Osteoblast (primary cell): Measurements from ENCODE around the gene CARMIL1. TPM values are rescaled to one million over a fixed set of nuclear protein-coding genes. Genes with fewer than 3 reads are reported as not detected.
A peak's percentile ranks its signal among the peaks of the same experiment; 100 is the strongest.

Experiments used
- DNase-seq: peaks from one replicate; pipeline ENCODE4 v3.0.0; 2011; ENCODE audit warnings: low spot score, mixed read lengths; ENCODE audit not compliant: insufficient read length; ENCODE audit errors: missing footprints
- H2AFZ ChIP-seq: 2 replicates; pipeline ENCODE4 v1.6.0; 2011; ENCODE audit warnings: mild to moderate bottlenecking, low read length
- H3K27ac ChIP-seq: 2 replicates; pipeline ENCODE4 v1.5.1; 2011; ENCODE audit warnings: mild to moderate bottlenecking, low read depth, low read length, moderate library complexity
- H3K27me3 ChIP-seq: 2 replicates; pipeline ENCODE4 v1.6.0; 2012; ENCODE audit warnings: mild to moderate bottlenecking, control low read depth, inconsistent platforms, low read length, moderate library complexity; ENCODE audit not compliant: insufficient read depth
- H3K36me3 ChIP-seq: 2 replicates; pipeline ENCODE4 v1.5.1; 2011; ENCODE audit warnings: mild to moderate bottlenecking, low read length, control low read depth, moderate library complexity; ENCODE audit not compliant: insufficient read depth
- H3K4me1 ChIP-seq: 2 replicates; pipeline ENCODE4 v1.5.1; 2011; ENCODE audit warnings: mild to moderate bottlenecking, low read length, control low read depth, moderate library complexity; ENCODE audit not compliant: insufficient read depth
- H3K4me2 ChIP-seq: 2 replicates; pipeline ENCODE4 v1.6.0; 2011; ENCODE audit warnings: mild to moderate bottlenecking, low read length; ENCODE audit not compliant: insufficient read depth
- H3K4me3 ChIP-seq: fragments of 200-600 bp; sonication (generic); 3 replicates; pipeline ENCODE4 v1.5.1; 2012; ENCODE audit warnings: mild to moderate bottlenecking, low read length, inconsistent platforms; ENCODE audit not compliant: insufficient read depth
- H3K79me2 ChIP-seq: 2 replicates; pipeline ENCODE4 v1.6.0; 2012; ENCODE audit warnings: mild to moderate bottlenecking, low read length, control low read depth, inconsistent platforms; ENCODE audit not compliant: insufficient read depth
- H3K9me3 ChIP-seq: 2 replicates; pipeline ENCODE4 v1.5.1; 2011; ENCODE audit warnings: low read depth, low read length, control low read depth
- H4K20me1 ChIP-seq: 2 replicates; pipeline ENCODE4 v1.6.0; 2012; ENCODE audit warnings: mild to moderate bottlenecking, low read length, control low read depth; ENCODE audit not compliant: insufficient read depth
- total RNA-seq: library from RNA; depleted of rRNA; stranded (reverse); fragments of >200 nt; gene quantifications from 2 replicates; pipeline ENCODE4 v1.2.3, GENCODE V29; 2012
- TF ChIP-seq, protein P1 (sequence below): IDR thresholded peaks from 2 replicates; pipeline ENCODE4 v1.5.1; 2011; ENCODE audit warnings: mild to moderate bottlenecking, low read depth, low read length, moderate library complexity; ENCODE audit errors: extremely low read depth

Gene CARMIL1
- total RNA-seq, 1 donor, result 25.7 TPM

DNA sequence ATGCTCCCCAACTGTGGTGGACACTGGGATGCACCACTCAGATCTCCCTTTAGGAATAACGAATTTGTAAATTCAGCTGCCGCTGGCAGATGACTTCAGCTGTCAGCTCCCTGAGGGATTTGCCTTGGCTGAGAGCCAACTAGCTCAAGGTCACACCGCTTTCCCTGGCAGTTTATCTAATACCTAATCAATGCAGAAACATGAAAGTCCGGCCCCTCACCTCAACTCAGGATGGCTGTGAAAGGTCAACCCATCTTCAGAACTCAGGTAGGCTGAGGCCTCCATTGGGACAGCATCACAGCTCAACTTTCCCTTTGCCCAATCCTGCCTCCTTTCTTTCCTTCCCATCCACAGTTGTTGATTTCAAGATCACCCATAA, 350.0 kb downstream of the CARMIL1 start:
- Histone ChIP-seq H3K79me2 (no peaks in the 10 kb centered on the region), H3K36me3 (no peaks in the 10 kb centered on the region), H3K4me1 (no peaks in the 10 kb centered on the region), H3K4me3 (no peak overlapping the region), H3K9me3 (no peaks in the 10 kb centered on the region), H3K4me2 (no peak overlapping the region), H3K27me3 (no peaks in the 10 kb centered on the region), H2AFZ (no peak overlapping the region), H3K27ac (no peak overlapping the region), H4K20me1 (no peaks in the 10 kb centered on the region)
- DNase-seq, result peak; percentile 23
- TF ChIP-seq, protein P1, sequence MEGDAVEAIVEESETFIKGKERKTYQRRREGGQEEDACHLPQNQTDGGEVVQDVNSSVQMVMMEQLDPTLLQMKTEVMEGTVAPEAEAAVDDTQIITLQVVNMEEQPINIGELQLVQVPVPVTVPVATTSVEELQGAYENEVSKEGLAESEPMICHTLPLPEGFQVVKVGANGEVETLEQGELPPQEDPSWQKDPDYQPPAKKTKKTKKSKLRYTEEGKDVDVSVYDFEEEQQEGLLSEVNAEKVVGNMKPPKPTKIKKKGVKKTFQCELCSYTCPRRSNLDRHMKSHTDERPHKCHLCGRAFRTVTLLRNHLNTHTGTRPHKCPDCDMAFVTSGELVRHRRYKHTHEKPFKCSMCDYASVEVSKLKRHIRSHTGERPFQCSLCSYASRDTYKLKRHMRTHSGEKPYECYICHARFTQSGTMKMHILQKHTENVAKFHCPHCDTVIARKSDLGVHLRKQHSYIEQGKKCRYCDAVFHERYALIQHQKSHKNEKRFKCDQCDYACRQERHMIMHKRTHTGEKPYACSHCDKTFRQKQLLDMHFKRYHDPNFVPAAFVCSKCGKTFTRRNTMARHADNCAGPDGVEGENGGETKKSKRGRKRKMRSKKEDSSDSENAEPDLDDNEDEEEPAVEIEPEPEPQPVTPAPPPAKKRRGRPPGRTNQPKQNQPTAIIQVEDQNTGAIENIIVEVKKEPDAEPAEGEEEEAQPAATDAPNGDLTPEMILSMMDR, result no peak

DNA sequence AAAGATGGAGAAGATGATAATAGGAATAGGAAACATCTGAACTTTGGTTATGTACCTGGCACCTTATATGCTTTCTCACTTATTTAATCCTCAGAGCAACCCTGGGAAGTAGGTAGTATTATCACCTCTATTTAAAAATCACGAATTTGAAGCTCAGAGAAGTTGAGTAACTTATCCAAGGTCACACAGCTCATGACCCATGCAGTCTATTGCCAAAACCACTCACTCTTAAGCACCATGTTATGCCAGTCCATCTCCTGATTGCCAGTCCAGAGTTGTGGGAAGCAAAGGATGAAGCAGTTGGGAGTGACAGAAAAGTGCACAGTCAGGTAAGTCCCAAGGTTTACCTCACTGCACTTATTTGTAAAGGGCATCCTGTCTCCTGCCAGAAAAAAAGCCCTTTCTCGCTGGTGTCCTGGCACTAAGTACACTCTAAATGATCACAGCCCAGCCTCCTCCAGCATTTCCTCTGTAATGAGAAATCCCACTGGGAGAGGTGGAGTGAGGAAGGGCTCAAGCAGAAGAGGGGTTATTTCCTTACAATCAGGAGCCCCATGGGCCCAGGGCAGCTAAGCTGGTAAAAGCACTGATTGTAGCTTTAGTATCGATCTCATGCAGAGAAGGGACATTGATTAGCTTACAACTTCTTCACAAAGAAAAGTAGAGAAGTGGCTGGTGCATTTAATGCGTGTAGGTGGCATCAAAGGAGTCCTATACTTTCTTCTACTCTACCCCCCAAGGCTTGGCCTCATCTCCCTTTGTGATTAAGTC, 351.5 kb downstream of the CARMIL1 start:
- no peaks in the 10 kb centered on the region for H3K36me3 ChIP-seq
- no peaks in the 10 kb centered on the region for H3K9me3 ChIP-seq
- no peak overlapping the region for H3K4me3 ChIP-seq
- DNase-seq, result peak; percentile 19
- no peaks in the 10 kb centered on the region for H3K27me3 ChIP-seq
- H2AFZ ChIP-seq, result no peak overlapping the region
- H3K27ac ChIP-seq, result no peak overlapping the region
- TF ChIP-seq, protein P1, result no peak
- H4K20me1 ChIP-seq, result no peaks in the 10 kb centered on the region
- H3K4me2 ChIP-seq, result no peak overlapping the region
- no peaks in the 10 kb centered on the region for H3K4me1 ChIP-seq
- H3K79me2 ChIP-seq, result no peaks in the 10 kb centered on the region

DNA sequence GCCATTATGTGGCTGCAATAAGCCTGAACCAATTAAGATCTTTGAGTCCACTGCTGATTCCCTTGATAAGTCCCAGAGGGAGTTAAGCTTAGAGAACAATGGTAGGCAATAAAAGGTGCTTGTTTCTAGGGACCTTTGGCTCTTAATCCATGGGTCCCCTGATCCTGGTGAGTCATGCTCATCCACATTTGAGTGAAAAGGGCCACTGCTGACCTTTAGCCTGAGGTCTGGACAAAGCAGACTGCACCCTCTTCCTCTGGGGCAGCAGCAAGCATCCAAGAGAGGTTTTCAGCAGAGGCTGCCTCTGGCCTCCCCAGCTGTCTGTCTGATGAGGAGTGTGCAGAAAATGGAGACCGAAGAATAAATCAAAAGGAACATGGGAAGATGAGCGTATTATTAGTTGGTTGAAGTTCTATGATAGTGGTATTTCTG, 356.7 kb downstream of the CARMIL1 start:
- TF ChIP-seq, protein P1, result no peak

DNA sequence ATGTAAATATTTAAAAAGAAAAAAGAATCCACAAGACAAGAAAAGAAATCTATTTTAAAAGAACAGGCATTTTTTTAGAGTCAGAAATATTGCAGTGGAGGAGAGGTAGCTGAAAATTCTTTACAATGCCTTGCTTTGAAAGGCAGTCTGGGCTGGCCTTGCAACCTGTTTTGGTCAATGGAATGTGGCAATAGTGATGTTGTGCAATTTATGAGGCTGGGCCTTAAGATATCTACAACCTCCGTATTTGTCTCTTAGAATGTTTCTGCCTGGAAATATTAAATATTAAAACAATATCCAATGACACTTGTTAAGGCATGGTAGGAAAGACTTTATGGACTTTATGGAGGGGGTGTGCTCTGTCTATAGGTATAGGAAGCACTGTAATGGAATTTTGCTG, 358.0 kb downstream of the CARMIL1 start:
- TF ChIP-seq, protein P1, result no peak
- no peaks in the 10 kb centered on the region for H3K79me2 ChIP-seq
- no peak overlapping the region for H3K4me3 ChIP-seq
- H2AFZ ChIP-seq, result no peak overlapping the region
- H4K20me1 ChIP-seq, result no peaks in the 10 kb centered on the region
- no peak overlapping the region for H3K27ac ChIP-seq
- H3K4me2 ChIP-seq, result no peak overlapping the region
- no peaks in the 10 kb centered on the region for H3K4me1 ChIP-seq
- DNase-seq, result no peak
- no peaks in the 10 kb centered on the region for H3K27me3 ChIP-seq
- H3K9me3 ChIP-seq, result no peaks in the 10 kb centered on the region
- H3K36me3 ChIP-seq, result no peaks in the 10 kb centered on the region

More for the DNA sequence above, 356.7 kb downstream of the CARMIL1 start:
- Histone ChIP-seq H3K9me3 (no peaks in the 10 kb centered on the region), H3K4me1 (no peaks in the 10 kb centered on the region), H3K79me2 (no peaks in the 10 kb centered on the region), H3K4me2 (no peak overlapping the region), H3K27me3 (no peaks in the 10 kb centered on the region), H3K27ac (no peak overlapping the region), H3K4me3 (no peak overlapping the region), H4K20me1 (no peaks in the 10 kb centered on the region), H3K36me3 (no peaks in the 10 kb centered on the region), H2AFZ (no peak overlapping the region)
- no peak for DNase-seq
